Measurements from ENCODE around the gene SLC22A3.

- TF ChIP-seq ZNF274 (IDR thresholded peaks at IDR 0.05; ENCODE audit: low read depth, low read length) (no peak), SUZ12 (IDR thresholded peaks at IDR 0.05; ENCODE audit: extremely low read depth, insufficient read depth, insufficient read length) (no peak)
Measured at GRCh38 chr6:160420253-160420968, 72.2 kb downstream of the SLC22A3 start.
